B cell (primary cell): ENCODE data around the gene SEC31B. TPM values are rescaled to one million over a fixed set of nuclear protein-coding genes. Genes with fewer than 3 reads are reported as not detected.

Source experiments
- ATAC-seq: fragments of 200-7000 bp; cut with Tn5 transposase; one replicate; pipeline ENCODE4 v1.10.0; 2021; ENCODE audit warnings: low read depth, mild to moderate bottlenecking, moderate number of reproducible peaks, moderate library complexity
- CTCF ChIA-PET: fragments of 350-600 bp; sonication (Branson Sonifier 250); formaldehyde crosslinking; loops from one replicate; lab custom pipeline; 2021; ENCODE audit warnings: antibody characterized with exemption, inconsistent platforms; lab: Charles Lee
- POLR2A ChIA-PET: fragments of 350-600 bp; sonication (Branson Sonifier 250); formaldehyde crosslinking; loops from one replicate; lab custom pipeline; 2021; ENCODE audit warnings: antibody characterized with exemption; lab: Charles Lee
- DNase-seq: peaks from one replicate; pipeline ENCODE4 v3.0.0; 2013
- H2AFZ ChIP-seq: 2 replicates; pipeline ENCODE4 v1.6.1; 2012; ENCODE audit warnings: mild to moderate bottlenecking, low read depth, low read length; ENCODE audit not compliant: insufficient read depth, poor library complexity, severe bottlenecking
- H3K27ac ChIP-seq, 2 donors: 1 replicate in 1 of 2; 2 replicates in 1 of 2; pipeline ENCODE4 v1.5.1; 2012 to 2013; ENCODE audit warnings: low read length in 2 of 2, mild to moderate bottlenecking in 2 of 2, moderate library complexity in 1 of 2
- H3K27me3 ChIP-seq, 4 experiments: fragments of 200-600 bp in 1 of 4; sonication (generic) in 1 of 4; replicated peaks in 1 of 4; 1 replicate in 2 of 4; 2 replicates in 2 of 4; pipeline versions ENCODE4 v1.6.1 to v1.7.0; 2013 to 2016; ENCODE audit warnings: low read length in 3 of 4, mild to moderate bottlenecking in 2 of 4, mixed read lengths in 1 of 4, moderate library complexity in 1 of 4; ENCODE audit not compliant: insufficient read depth in 4 of 4, control insufficient read depth in 3 of 4; ENCODE audit errors: control extremely low read depth in 1 of 4
- H3K36me3 ChIP-seq, 2 experiments: replicated peaks in 1 of 2; 1 replicate in 1 of 2; 2 replicates in 1 of 2; pipeline versions ENCODE4 v1.6.1 to v1.7.1; 2013; ENCODE audit warnings: low read length in 1 of 2; ENCODE audit not compliant: insufficient read depth in 2 of 2, control insufficient read depth in 1 of 2; ENCODE audit errors: control extremely low read depth in 1 of 2, extremely low read depth in 1 of 2
- H3K4me1 ChIP-seq, 2 donors: fragments of 200-600 bp in 1 of 2; sonication (generic) in 1 of 2; 1 replicate in 1 of 2; 2 replicates in 1 of 2; pipeline versions ENCODE4 v1.5.1 to v1.6.1; 2013 to 2017; ENCODE audit warnings: low read length in 2 of 2; ENCODE audit not compliant: control insufficient read depth in 2 of 2, insufficient read depth in 2 of 2
- H3K4me2 ChIP-seq: replicated peaks from 2 replicates; pipeline ENCODE3; 2012; ENCODE audit warnings: mild to moderate bottlenecking, low read depth, low read length; ENCODE audit not compliant: poor library complexity, severe bottlenecking
- H3K4me3 ChIP-seq, 5 experiments: fragments of 200-600 bp in 1 of 5; sonication (generic) in 1 of 5; 1 replicate in 3 of 5; 2 replicates in 2 of 5; pipeline versions ENCODE4 v1.5.1 to v1.7.0; 2011 to 2016; ENCODE audit warnings: low read length in 4 of 5, mild to moderate bottlenecking in 4 of 5, low read depth in 2 of 5, control low read depth in 1 of 5, moderate library complexity in 1 of 5; ENCODE audit not compliant: insufficient read depth in 1 of 5; ENCODE audit errors: control extremely low read depth in 1 of 5, extremely low read depth in 1 of 5
- H3K79me2 ChIP-seq: fragments of 200-600 bp; sonication (generic); one replicate; pipeline ENCODE4 v1.6.0; 2016; ENCODE audit warnings: low read length; ENCODE audit not compliant: control insufficient read depth, insufficient read depth
- H3K9ac ChIP-seq: fragments of 200-600 bp; sonication (generic); 2 replicates; pipeline ENCODE4 v1.6.1; 2017; ENCODE audit warnings: mild to moderate bottlenecking, low read length, moderate library complexity
- H3K9me3 ChIP-seq, 3 donors: one replicate each; pipeline versions ENCODE4 v1.6.1 to v1.7.1; 2013; ENCODE audit warnings: low read length in 2 of 3; ENCODE audit not compliant: control insufficient read depth in 2 of 3, insufficient read depth in 1 of 3; ENCODE audit errors: control extremely low read depth in 1 of 3
- H4K20me1 ChIP-seq: 2 replicates; pipeline ENCODE4 v1.6.0; 2012; ENCODE audit warnings: mild to moderate bottlenecking, low read length; ENCODE audit not compliant: insufficient read depth, control insufficient read depth, poor library complexity, severe bottlenecking
- H3K27ac Mint-ChIP-seq: one replicate; pipeline ENCODE4 v1.8.0; 2021; ENCODE audit warnings: mixed read lengths
- H3K27me3 Mint-ChIP-seq: one replicate; pipeline ENCODE4 v1.8.0; 2021; ENCODE audit warnings: mixed read lengths
- H3K4me1 Mint-ChIP-seq: one replicate; pipeline ENCODE4 v1.8.0; 2021; ENCODE audit warnings: mixed read lengths
- H3K4me3 Mint-ChIP-seq: one replicate; pipeline ENCODE4 v1.8.0; 2021; ENCODE audit warnings: mixed read lengths
- H3K9me3 Mint-ChIP-seq: one replicate; pipeline ENCODE4 v1.8.0; 2022; ENCODE audit warnings: mixed read lengths; ENCODE audit not compliant: insufficient read depth
- EZH2 ChIP-seq: IDR thresholded peaks from 2 replicates; pipeline ENCODE4 v1.6.1; 2012; ENCODE audit warnings: borderline replicate concordance, low read depth, mild to moderate bottlenecking, moderate library complexity, low read length; ENCODE audit not compliant: insufficient read depth, poor library complexity, severe bottlenecking
- WGBS: methylation state at CpG from one replicate; pipeline ENCODE4 v1.1.5; 2013; ENCODE audit warnings: missing lambda C conversion rate; ENCODE audit not compliant: insufficient coverage; 5-methylcytosine and 5-hydroxymethylcytosine counted together
- intact Hi-C: fragments of 100-400 bp; cut with micrococcal nuclease; formaldehyde crosslinking; loops from one replicate; pipeline ENCODE4 v1.10.0; 2022
- polyA plus RNA-seq: library from polyadenylated mRNA; depleted of rRNA; stranded (reverse); fragments of >200 nt; gene quantifications from 2 replicates; pipeline ENCODE4 v1.2.3, GENCODE V29; 2012
- total RNA-seq, 2 donors: library from RNA; stranded (reverse); fragments of 120-200 nt in 1 of 2; gene quantifications; 1 replicate in 1 of 2; 2 replicates in 1 of 2; pipeline versions ENCODE4 v1.2.3 to v1.2.4, GENCODE V29; 2013 to 2022
- TF ChIP-seq, protein P1 (sequence below): fragments of 200-600 bp; IDR thresholded peaks from one replicate; pipeline ENCODE4 v1.8.0; 2022; ENCODE audit warnings: antibody characterized with exemption, mild to moderate bottlenecking

The SEC31B gene
- total and polyA plus RNA-seq, 2 donors (not counting 1 experiment from before 2014, with no cell fraction given): 36.3 to 45.7 TPM

DNA sequence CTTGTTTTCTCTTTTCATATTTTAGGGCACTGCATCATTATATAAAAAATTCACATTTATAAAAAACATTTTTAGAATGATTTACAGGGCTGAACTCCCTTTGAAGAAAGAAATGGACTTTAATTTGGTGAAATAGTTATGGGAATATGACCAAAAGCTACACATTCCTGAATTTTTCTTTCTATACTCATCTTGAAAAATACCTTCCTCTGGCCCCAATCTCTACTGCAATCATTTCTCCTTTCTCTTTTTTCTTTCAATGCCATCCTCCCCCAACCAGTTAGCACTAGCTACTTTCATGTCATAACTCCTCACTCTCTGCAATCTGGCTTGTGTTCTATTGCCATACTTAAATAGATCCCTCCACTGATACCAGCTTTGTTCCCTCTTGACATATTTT is 50.7 kb downstream of the SEC31B start:
- H3K4me3 ChIP-seq: no peak overlapping the region
- Mint-ChIP-seq H3K4me3 (no peak overlapping the region), H3K27me3 (peaks cover 39% of the 10 kb centered on the region), H3K4me1 (no peaks in the 10 kb centered on the region), H3K9me3 (no peaks in the 10 kb centered on the region), H3K27ac (no peak overlapping the region)
- H3K27me3 ChIP-seq: peaks cover 0 to 12% (median 1%) of the 10 kb centered on the region in 4 experiments
- intact Hi-C loops: no loop called here
- CTCF ChIA-PET: no interaction called here
- H3K9ac ChIP-seq: no peak overlapping the region
- no peaks in the 10 kb centered on the region for H4K20me1 ChIP-seq
- no peak for DNase-seq
- POLR2A ChIA-PET: no interaction called here
- ATAC-seq: no peak
- H3K9me3 ChIP-seq: no peaks in the 10 kb centered on the region
- no peaks in the 10 kb centered on the region for H3K4me1 ChIP-seq
- H2AFZ ChIP-seq: no peak overlapping the region
- H3K27ac ChIP-seq: no peak overlapping the region
- H3K79me2 ChIP-seq: no peaks in the 10 kb centered on the region
- H3K4me2 ChIP-seq: no peak overlapping the region
- TF ChIP-seq, protein P1, sequence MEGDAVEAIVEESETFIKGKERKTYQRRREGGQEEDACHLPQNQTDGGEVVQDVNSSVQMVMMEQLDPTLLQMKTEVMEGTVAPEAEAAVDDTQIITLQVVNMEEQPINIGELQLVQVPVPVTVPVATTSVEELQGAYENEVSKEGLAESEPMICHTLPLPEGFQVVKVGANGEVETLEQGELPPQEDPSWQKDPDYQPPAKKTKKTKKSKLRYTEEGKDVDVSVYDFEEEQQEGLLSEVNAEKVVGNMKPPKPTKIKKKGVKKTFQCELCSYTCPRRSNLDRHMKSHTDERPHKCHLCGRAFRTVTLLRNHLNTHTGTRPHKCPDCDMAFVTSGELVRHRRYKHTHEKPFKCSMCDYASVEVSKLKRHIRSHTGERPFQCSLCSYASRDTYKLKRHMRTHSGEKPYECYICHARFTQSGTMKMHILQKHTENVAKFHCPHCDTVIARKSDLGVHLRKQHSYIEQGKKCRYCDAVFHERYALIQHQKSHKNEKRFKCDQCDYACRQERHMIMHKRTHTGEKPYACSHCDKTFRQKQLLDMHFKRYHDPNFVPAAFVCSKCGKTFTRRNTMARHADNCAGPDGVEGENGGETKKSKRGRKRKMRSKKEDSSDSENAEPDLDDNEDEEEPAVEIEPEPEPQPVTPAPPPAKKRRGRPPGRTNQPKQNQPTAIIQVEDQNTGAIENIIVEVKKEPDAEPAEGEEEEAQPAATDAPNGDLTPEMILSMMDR: no peak
- no peaks in the 10 kb centered on the region for H3K36me3 ChIP-seq

DNA sequence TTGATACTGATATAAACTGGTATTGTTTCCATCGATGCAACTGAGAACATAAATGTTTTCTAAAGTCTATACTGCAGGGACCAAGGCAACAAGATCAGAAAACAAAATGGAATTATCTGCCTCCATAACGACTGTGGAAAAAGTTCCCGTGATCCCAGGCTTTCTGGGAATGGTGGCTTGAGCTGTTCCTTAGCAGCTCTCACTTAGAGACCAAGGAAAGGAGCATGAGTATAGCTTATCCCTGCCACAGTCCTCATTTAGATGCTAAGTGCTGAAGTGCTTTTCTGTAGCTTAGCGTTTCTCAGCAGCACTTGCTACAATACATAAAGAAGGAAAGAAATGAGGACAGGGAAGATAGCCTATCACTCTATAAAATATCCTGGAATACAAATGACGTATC is 51.3 kb downstream of the SEC31B start:
- no peaks in the 10 kb centered on the region for H4K20me1 ChIP-seq
- Mint-ChIP-seq H3K9me3 (no peaks in the 10 kb centered on the region), H3K27ac (no peak overlapping the region), H3K4me1 (no peaks in the 10 kb centered on the region), H3K27me3 (peaks cover 36% of the 10 kb centered on the region), H3K4me3 (no peak overlapping the region)
- no peak overlapping the region for H3K4me2 ChIP-seq
- peaks cover 0 to 9% (median 0%) of the 10 kb centered on the region in 4 experiments for H3K27me3 ChIP-seq
- ChIA-PET POLR2A (no interaction called here), CTCF (no interaction called here)
- H3K27ac ChIP-seq: no peak overlapping the region
- ATAC-seq: no peak
- no peaks in the 10 kb centered on the region for H3K4me1 ChIP-seq
- DNase-seq: no peak
- TF ChIP-seq EZH2: no peak
- TF ChIP-seq, protein P1: no peak
- no peaks in the 10 kb centered on the region for H3K79me2 ChIP-seq
- 82% methylated on average over 2 of the region's 5 CpGs for whole genome bisulfite sequencing
- H3K9ac ChIP-seq: no peak overlapping the region
- no peaks in the 10 kb centered on the region for H3K9me3 ChIP-seq
- no peak overlapping the region for H2AFZ ChIP-seq
- intact Hi-C loops: no loop called here
- H3K36me3 ChIP-seq: no peaks in the 10 kb centered on the region
- H3K4me3 ChIP-seq: no peak overlapping the region
